B cell (primary cell): ENCODE measurements around the gene HBM.
A peak's percentile ranks its signal among the peaks of the same experiment; 100 is the strongest.

Source experiments
- CTCF ChIP-seq: fragments of 200-600 bp; IDR thresholded peaks from one replicate; pipeline ENCODE4 v1.8.0; 2022; ENCODE audit warnings: antibody characterized with exemption, mild to moderate bottlenecking
- EZH2 ChIP-seq: IDR thresholded peaks from 2 replicates; pipeline ENCODE4 v1.6.1; 2012; ENCODE audit warnings: borderline replicate concordance, low read depth, mild to moderate bottlenecking, moderate library complexity, low read length; ENCODE audit not compliant: insufficient read depth, poor library complexity, severe bottlenecking

DNA sequence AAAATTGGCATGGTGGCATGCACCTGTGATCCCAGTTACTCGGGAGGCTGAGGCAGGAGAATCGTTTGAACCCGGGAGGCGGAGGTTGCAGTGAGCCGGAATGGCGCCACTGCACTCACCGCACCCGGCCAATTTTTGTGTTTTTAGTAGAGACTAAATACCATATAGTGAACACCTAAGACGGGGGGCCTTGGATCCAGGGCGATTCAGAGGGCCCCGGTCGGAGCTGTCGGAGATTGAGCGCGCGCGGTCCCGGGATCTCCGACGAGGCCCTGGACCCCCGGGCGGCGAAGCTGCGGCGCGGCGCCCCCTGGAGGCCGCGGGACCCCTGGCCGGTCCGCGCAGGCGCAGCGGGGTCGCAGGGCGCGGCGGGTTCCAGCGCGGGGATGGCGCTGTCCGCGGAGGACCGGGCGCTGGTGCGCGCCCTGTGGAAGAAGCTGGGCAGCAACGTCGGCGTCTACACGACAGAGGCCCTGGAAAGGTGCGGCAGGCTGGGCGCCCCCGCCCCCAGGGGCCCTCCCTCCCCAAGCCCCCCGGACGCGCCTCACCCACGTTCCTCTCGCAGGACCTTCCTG lies 14.4 kb downstream of the HBM start, which contains the start of gene HBQ1:
- TF ChIP-seq CTCF (peak; percentile 63), EZH2 (no peak)
